AG04449 (cell line): ENCODE measurements around the gene RALGAPA1.

ENCODE experiments used
- CTCF ChIA-PET: fragments of 350-600 bp; formaldehyde crosslinking; extraction: SDS; loops from one replicate; lab custom pipeline; 2021; ENCODE audit warnings: antibody characterized with exemption; lab: Yijun Ruan, JAX
- POLR2A ChIA-PET: fragments of 400-600, 350-600 bp; formaldehyde crosslinking; extraction: SDS; loops from one replicate; lab custom pipeline; 2020; ENCODE audit warnings: antibody characterized with exemption, inconsistent platforms; lab: Yijun Ruan, JAX
- DNase-seq: peaks from one replicate; pipeline ENCODE4 v3.0.0-alpha.2; 2010; ENCODE audit warnings: low read depth, low spot score
- H3K4me3 ChIP-seq: 2 replicates; pipeline ENCODE4 v1.5.1; 2011; ENCODE audit warnings: low read depth, mild to moderate bottlenecking, control low read depth, low read length
- CTCF ChIP-seq: IDR thresholded peaks from one replicate; pipeline ENCODE4 v1.5.1; 2011; ENCODE audit warnings: mild to moderate bottlenecking, moderate library complexity, low read length, control low read depth, inconsistent platforms; ENCODE audit not compliant: insufficient read depth; ENCODE audit errors: missing control alignments

Gene RALGAPA1

GRCh38 chr14:35533357-35534207, 275.5 kb downstream of the RALGAPA1 start, which contains the start of gene INSM2:
Gene INSM2, plus strand, starts transcription at chr14:35534164. Its CDS starts 89 bp downstream, at chr14:35534253.
- no peak for DNase-seq
- POLR2A ChIA-PET: no interaction called here
- CTCF ChIA-PET: interaction anchor here (0.8 to 1.6 kb wide), 3 partner anchors 12 to 284 kb away, joined by 3 to 4 read pairs (median 4); no protein-coding TSS in a partner anchor
- TF ChIP-seq CTCF: no peak
- H3K4me3 ChIP-seq: peak within 1 kb of the TSS; percentile 65

- CTCF ChIA-PET: interaction anchor here (0.8 to 1.6 kb wide), 3 partner anchors 11 to 285 kb away, joined by 3 to 4 read pairs (median 4); no protein-coding TSS in a partner anchor
- no peak for TF ChIP-seq CTCF
- POLR2A ChIA-PET: no interaction called here
These were observed 276.2 kb downstream of the RALGAPA1 start for GRCh38 chr14:35532783-35533356.

GRCh38 chr14:35531960-35532747, 276.9 kb downstream of the RALGAPA1 start:
- no peak for TF ChIP-seq CTCF
- no peak for DNase-seq
- ChIA-PET POLR2A (no interaction called here), CTCF (interaction anchor here (1.1 to 1.6 kb wide), 2 partner anchors 93 to 286 kb away, joined by 4 to 6 read pairs; no protein-coding TSS in a partner anchor)
- H3K4me3 ChIP-seq: no peak overlapping the region

More at GRCh38 chr14:35532783-35533356, 276.2 kb downstream of the RALGAPA1 start:
- no peak for DNase-seq
- H3K4me3 ChIP-seq: peak overlapping the region; percentile 65

- H3K4me3 ChIP-seq: no peak overlapping the region
- POLR2A ChIA-PET: no interaction called here
- DNase-seq: no peak
- CTCF ChIA-PET: no interaction called here
- TF ChIP-seq CTCF: no peak
These were observed 282.1 kb downstream of the RALGAPA1 start for GRCh38 chr14:35526962-35527361.

- TF ChIP-seq CTCF: no peak
- H3K4me3 ChIP-seq: no peak overlapping the region
- DNase-seq: no peak
- ChIA-PET CTCF (no interaction called here), POLR2A (no interaction called here)
These were observed 283.4 kb downstream of the RALGAPA1 start for GRCh38 chr14:35525695-35526094.
